Stimulated activated CD8-positive, alpha-beta memory T cell treated with anti-CD3 and anti-CD28 coated beads, Interleukin-12 subunit alpha, Interleukin-12 subunit beta, amount 100 ng/mL, for 1 hour (primary cell): ENCODE measurements around the gene IL2RA.
"Not testable (repeated sequence)": the region's sequence is repeated elsewhere in the genome, so short reads cannot be mapped to it uniquely, and the experiment has no call there.

Source experiments
- DNase-seq: peaks from one replicate; pipeline ENCODE4 v3.0.0-alpha.2; 2020; ENCODE audit warnings: low read depth

IL2RA gene

DNA sequence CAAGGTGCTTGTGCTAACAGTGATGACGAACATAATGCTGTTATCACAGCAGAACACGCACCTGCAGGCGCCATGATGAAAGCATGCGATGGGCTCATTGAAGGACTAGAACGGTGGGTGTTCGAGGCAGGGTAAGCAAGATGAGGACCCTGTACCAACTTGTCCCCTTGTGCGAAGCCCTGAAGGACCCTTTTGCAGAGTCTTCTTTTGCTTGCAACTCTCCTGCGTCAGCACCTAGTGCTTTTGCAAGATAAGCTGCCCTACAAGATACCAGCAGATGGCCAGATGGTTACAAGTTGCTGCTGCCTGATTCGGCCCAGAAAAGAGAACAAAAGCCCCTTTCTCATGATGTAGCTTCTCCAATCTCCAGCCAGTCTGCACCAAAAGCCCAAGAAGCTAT lies 80.6 kb downstream of the IL2RA start:
- no peak for DNase-seq

DNA sequence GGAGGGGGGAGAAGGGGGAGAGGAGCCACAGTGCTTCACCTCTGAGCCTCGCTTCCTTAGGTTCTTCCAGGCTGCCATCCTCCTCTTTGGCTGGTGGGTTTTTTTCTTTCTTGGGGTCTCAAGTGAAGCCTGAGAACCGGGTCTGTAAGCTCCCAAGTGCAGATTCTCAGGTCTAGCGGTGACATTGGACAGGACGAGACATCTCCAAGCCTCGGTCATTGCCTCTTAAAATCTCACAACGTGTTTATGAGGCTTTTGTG lies 84.0 kb downstream of the IL2RA start:
- no peak for DNase-seq

GRCh38 chr10:5977471-5978229 lies 84.5 kb downstream of the IL2RA start, which contains the start of gene IL15RA:
Gene IL15RA, minus strand, starts transcription at chr10:5977543. Its CDS starts 51 bp downstream, at chr10:5977492.
- peak; percentile 77 for DNase-seq

- DNase-seq: no peak
Observed at GRCh38 chr10:5976512-5977470, 85.4 kb downstream of the IL2RA start.

DNA sequence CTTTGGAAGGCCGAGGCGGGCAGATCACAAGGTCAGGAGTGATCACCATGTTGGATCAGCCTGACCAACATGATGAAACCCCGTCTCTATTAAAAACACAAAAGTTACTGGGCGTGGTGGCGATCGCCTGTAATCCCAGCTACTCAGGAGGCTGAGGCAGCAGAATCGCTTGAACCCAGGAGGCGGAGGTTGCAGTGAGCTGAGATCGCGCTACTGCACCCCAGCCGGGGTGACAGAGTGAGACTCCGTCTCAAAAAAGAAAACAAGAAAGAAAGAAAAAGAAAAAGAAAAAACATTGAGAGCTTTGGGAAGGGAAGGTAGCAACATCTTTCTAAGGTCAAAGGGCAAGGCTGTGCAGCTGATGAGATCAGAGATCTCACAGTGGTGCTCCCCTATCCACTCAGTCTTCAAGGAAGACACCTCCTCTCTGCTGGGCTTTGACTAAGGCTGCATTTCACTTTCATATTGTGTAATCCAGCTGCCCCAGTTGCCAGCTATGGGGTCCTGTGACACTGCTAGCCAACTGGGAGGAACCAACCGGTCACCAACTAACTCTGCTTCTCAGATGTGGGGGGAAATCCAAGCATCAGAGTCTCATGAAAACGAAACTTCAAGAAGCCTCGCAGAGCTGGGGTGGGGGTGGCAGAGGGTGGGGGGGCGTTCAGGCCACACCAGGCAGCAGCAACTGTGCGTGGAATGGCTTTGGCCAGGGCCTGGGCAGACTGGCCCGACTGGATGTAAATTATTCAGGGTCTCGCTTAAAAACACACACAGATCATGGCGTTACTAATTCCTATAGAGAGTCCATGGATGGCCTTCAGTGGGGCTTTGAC lies 86.3 kb downstream of the IL2RA start:
- no peak for DNase-seq

DNA sequence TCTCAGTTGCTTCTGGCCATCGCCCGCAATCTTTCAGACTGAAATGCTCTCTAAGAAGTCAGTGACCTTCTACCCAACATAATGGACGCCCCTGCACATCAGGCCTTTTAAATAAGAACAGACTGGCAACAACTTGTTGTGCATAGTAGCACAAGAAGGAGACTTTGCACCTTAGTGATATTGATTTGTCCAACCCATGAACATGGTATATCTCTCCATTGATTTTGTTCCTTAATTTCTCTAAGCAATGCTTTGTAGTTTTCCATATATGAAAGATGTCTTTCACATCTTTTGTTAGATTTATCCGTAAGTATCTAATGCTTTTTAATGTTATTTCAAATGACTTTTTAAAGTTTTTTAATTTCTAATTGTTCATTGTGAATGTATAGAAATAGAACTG lies 89.1 kb downstream of the IL2RA start:
- DNase-seq: no peak

DNA sequence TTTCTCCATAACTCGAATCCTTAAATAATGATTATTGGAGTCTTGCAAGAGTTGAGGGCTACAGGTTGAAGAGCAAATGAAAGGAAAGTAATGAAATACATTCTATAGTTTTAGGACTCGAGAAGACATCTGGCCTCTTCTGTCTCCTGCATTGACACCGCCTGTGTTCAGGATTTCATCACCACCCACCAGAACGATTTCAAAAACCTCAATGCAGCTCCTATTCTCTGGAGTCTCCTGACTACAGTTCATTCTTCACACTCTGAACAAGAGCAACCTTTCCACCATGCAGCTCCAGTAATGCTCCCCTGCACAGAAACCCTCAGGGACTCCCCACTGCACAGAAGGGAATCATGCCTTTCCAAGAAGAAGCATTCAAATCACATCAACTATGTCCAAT lies 90.3 kb downstream of the IL2RA start:
- DNase-seq: no peak

DNA sequence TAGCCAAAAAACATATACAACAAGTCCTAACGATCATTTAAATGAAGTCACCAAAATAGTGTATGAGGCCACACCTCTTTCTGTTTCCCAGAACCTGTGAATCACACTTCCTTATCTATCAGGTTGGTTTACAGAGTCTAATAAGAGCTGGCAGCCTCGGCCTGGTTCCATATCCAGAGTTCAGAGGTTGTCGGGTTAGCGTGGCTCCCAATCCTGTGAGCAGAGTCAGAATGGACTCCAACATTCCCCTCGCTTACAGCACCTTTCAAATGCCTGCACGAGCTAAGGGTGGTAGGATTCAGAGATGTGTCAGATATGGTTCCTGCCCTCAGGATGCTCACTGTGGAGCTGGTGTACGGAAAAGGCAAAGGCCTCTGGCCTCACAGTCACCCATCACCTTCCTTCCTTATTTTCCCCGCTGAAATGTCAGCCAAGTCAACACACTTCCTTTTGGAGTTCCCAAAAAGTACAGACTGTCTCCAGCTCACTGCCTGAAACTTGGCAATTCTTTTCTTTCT lies 90.8 kb downstream of the IL2RA start:
- no peak for DNase-seq

GRCh38 chr10:5970527-5970926 lies 91.6 kb downstream of the IL2RA start:
- no peak for DNase-seq

DNA sequence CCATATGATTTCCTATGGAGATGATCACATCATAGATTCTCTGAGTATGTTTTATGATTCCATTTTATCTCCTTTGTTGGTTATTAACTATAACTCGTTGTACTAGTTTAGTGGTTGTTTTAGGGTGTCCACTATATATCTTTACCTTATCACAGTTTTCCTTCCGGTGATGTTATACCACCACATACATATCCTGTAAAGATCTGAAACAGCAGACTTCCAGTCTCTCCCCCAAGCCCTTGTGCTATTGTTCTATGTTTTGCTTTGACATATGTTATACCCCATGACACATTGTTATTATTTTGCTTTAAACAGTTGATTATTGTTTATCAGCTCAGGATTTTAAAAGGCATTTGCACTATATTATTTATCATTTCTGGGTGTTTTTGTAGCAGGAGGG lies 92.1 kb downstream of the IL2RA start:
- no peak for DNase-seq

DNA sequence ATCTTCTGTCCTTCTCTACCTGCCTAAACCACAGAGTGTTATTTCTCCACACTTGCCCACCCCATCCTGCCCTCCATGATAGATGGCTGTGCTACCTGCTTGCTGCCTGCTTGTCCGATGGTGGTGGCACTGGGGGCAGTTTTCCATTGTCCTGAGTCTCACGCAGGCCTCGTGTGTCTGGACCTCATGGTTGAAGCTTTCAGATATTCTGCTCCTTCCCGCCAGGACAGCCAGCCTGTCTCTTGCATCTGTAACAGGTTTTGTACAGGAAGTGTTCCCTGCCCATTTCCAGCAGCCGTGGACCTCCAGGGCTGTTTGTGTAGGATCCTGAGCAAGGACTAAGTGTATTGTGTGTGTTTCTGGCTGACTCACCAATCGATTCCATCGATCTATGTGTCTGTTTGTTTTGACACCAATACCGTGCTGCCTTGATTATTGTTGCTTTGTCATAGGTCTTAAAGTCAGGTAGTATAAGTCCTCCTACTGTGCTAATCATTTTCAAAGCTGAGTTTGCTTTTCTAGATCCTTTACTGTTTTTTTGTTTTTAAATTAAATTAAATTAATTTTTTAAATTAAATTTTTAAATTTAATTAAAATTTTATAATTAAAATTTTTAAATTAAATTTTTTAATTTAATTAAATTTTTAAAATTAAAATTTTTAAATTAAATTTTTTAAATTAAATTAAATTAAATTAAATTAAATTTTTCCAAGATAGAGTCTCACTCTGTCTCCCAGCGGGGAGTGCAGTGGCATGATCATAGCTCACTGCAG lies 93.3 kb downstream of the IL2RA start:
- DNase-seq: no peak

- no peak for DNase-seq
Observed at GRCh38 chr10:5968037-5968680, 94.0 kb downstream of the IL2RA start.

GRCh38 chr10:5965266-5965665 lies 96.9 kb downstream of the IL2RA start:
- DNase-seq: no peak

- DNase-seq: no peak
Observed at GRCh38 chr10:5964736-5965135, 97.4 kb downstream of the IL2RA start.

GRCh38 chr10:5963591-5963990 lies 98.6 kb downstream of the IL2RA start:
- no peak for DNase-seq

DNA sequence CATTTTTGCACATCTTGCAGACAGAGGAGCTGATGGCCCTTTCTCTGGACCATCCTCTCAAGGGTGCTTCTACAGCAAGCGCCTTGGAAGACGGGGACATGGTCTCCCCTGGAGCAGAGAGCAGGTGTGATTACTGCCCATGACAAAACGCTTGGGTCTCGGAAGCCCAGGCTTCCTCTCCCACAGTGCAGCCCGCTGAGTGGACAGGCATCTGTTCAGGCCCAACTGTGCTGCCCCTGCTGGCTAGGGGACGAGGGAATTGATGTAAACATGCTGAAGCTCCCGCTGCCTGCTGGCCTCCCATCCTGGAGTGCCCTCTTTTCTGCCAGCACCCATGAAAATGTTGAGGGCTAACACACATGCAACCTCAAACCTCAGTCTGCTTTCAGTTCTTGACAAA lies 99.1 kb downstream of the IL2RA start:
- no peak for DNase-seq

- not testable (repeated sequence) for DNase-seq
Observed at GRCh38 chr10:5962358-5962940, 99.7 kb downstream of the IL2RA start.

- no peak for DNase-seq
Observed at GRCh38 chr10:5961405-5962100, 100.6 kb downstream of the IL2RA start.

- DNase-seq: not testable (repeated sequence)
Observed at GRCh38 chr10:5960973-5961275, 101.2 kb downstream of the IL2RA start.
